Activated T-cell treated with anti-CD3 and anti-CD28 coated beads, Interleukin-2, amount 50 U/mL, for 1 hour (primary cell): ENCODE data around the gene SLC66A3.
"Not testable (repeated sequence)": the region's sequence is repeated elsewhere in the genome, so short reads cannot be mapped to it uniquely, and the experiment has no call there.

ENCODE experiments used
- DNase-seq: peaks from one replicate; pipeline ENCODE4 v3.0.0-alpha.2; 2020

SLC66A3 gene

DNA sequence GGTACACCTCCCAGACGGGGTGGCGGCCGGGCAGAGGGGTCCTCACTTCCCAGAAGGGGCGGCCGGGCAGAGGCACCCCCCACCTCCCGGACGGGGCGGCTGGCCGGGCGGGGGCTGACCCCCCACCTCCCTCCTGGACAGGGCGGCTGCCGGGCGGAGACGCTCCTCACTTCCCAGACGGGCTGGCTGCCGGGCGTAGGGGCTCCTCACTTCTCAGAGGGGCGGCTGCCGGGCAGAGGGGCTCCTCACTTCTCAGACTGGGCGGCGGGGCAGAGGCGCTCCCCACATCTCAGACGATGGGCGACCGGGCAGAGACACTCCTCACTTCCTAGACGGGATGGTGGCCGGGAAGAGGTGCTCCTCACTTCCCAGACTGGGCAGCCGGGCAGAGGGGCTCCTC, 9.8 kb downstream of the SLC66A3 start:
- DNase-seq = not testable (repeated sequence)

DNA sequence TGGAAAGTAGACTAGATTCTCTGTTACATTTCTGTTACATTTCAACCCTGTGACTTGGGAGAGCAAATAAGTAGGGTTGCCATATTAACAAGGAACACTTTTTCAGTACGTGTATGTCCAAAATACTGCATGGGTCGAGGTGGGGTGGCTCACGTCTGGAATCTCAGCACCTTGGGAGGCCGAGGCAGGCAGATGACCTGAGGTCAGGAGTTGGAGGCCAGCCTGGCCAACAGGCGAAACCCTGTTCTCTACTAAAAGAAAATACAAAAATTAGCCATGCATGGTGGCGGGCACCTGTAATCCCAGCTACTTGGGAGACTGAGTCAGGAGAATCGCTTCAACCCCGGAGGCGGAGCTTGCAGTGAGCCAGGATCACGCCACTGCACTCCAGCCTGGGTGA, 11.2 kb downstream of the SLC66A3 start:
- DNase-seq = no peak

GRCh38 chr2:11168488-11168887, 13.2 kb downstream of the SLC66A3 start:
- DNase-seq = no peak

DNA sequence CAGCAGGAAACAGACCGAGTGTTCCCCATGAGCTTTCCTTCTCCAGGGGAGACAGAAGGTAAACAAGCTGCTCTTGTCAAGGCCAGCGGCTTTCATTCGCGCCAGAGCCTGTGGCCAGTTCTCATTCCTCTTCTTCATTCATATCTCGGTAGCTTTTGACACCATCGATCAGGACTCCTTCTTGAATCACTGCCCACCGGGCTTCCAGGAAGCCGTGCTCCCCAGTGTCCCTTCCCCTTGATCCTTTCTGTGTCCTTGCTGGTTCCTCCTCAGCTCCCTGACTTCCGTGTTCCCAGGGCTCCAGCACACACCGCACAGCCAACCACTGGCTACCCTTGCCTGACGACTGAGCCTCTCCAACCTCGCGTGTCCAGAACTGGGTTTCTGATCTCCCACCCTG, 14.1 kb downstream of the SLC66A3 start:
- no peak for DNase-seq

DNA sequence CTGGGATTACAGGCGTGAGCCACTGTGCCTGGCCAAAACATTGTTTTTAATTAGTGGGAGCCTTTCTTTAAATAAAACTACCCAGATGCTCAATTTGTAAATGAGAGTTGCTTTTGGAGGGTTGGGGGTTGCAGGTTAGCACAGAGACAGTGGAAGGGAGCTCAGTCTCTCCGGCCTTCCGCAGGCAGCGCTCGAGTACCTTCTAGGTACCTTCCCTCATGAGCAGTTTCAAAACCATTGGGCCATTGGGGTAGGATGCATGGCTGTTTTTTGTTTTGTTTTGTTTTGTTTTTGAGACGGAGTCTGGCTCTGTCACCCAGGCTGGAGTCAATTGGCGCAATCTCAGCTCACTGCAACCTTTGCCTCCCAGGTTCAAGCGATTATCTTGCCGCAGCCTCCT, 19.0 kb downstream of the SLC66A3 start:
- DNase-seq = no peak

DNA sequence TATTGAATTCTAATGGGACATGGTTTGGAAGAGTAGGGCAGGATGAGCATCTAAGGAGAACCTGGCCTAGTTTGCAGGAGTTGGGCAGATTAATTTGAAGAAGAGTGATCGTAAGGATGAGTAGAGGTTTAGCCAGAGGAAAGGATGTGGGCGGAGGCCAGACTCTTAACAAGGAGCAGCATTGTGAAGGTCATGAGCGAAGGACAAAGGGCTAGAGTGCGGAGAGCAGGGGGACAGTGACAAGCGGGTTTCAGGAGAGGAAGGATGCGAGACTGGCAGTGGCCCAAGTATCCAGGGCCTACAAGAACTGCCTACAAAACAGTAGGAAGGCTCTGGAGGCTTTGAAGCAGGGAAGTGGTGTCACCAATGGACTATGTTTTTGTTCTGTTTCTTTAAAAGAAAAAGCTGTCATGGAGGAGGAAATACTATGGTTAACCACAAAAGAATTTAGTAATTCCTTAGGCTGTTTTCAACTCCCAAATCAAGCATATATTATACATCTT, 20.1 kb downstream of the SLC66A3 start:
- DNase-seq = no peak

- DNase-seq = no peak
Measured at GRCh38 chr2:11177871-11178690, 22.8 kb downstream of the SLC66A3 start.

GRCh38 chr2:11179196-11179595, 23.9 kb downstream of the SLC66A3 start:
- DNase-seq = no peak

DNA sequence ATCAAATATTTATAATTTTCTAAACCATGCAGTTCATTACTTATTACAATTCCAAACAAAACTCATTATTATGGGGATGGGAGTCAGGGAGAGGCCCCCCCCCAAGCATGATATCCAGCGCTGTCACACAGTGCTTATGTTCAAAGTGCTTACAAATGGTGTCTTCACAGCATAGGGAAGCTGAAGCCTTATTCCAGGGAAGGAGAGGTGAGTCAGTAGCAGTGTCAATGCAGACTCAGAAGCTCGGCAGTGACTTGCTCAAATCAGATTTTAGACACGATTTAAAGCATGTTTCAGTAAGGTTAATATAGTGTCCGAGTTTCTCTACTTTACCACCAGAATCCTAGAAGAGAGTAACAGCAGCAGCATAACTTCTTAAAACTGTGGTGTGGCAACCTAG, 24.6 kb downstream of the SLC66A3 start:
- no peak for DNase-seq

GRCh38 chr2:11180653-11181052, 25.4 kb downstream of the SLC66A3 start:
- no peak for DNase-seq

DNA sequence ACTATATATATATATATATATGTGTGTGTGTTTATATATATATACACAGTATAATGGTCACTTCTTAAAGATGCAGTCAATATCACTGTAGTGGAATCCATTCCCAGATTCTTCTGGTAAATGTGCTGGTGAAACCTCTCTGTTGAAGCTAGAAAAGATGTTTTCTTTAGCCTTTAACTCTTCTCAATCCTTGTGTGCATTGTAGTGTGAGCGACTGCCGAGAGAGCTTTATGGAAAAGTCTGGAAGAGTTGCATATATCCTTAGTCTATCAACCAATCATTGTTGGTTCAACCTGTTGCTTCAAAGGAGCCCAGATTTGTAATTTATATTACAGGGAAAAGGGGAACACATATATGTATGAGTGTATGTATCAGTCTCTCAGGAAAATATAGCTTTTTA, 27.7 kb downstream of the SLC66A3 start:
- DNase-seq = no peak

- DNase-seq = no peak
Measured at GRCh38 chr2:11186145-11186544, 30.9 kb downstream of the SLC66A3 start.

- no peak for DNase-seq
Measured at GRCh38 chr2:11187083-11187619, 31.9 kb downstream of the SLC66A3 start.

DNA sequence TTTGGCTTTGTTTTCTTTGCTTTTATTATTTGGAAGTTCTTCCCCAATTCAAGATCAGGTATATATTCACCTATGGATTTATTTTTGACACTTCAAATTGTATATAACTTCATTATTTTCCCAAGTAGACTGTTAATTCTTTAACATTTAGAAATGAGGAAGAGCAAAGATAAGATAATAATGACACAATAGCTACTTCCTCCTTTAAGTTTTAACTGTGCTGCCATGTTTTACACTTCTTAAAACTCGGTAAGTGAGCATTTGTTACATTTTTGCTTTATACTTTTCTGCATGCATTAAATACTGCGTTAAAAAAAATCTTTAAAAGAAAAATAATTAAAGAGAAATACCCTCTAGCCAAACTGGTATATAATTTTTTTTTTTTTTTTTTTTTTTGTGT, 32.5 kb downstream of the SLC66A3 start:
- no peak for DNase-seq

- DNase-seq = no peak
Measured at GRCh38 chr2:11196246-11196645, 41.0 kb downstream of the SLC66A3 start.

DNA sequence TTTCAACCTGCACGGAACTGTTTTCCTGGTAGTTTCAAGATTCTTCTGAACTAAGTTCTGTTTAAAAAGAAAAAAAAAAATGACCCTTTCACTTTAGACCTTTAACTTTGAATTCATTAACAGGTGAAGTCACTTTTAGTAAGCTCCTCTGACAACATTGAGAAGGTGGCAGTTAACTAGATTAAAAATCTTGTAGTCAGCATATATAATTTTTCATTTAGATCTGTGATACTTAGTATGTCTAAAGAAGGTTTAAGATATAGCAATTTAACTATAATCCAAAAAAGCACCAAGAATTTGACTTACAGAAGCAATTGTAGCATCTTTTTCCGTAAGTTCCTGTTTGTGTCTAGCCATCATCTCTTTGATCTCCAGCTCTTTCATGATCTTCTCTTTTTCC, 45.4 kb downstream of the SLC66A3 start:
- DNase-seq = no peak

DNA sequence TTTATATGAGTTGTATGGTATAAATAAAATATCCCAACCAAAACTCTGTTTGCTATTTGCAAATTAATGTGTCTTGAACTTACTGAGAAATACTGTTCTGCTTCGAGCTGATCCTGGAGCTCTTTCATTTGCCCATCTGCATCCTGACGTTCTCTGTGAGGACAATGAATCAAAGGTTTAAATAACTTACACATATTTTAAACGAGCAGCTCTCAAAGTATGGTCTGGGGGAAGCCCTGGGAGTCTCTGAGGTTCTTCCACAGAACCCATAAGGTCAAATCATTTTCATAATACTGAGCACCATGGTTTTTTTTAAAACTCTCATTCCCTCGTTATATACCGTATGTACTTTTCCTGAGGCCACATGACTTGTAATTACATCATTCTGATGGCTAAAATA, 46.7 kb downstream of the SLC66A3 start:
- no peak for DNase-seq

- no peak for DNase-seq
Measured at GRCh38 chr2:11203480-11203879, 48.2 kb downstream of the SLC66A3 start.

- DNase-seq = no peak
Measured at GRCh38 chr2:11208083-11208482, 52.8 kb downstream of the SLC66A3 start.

DNA sequence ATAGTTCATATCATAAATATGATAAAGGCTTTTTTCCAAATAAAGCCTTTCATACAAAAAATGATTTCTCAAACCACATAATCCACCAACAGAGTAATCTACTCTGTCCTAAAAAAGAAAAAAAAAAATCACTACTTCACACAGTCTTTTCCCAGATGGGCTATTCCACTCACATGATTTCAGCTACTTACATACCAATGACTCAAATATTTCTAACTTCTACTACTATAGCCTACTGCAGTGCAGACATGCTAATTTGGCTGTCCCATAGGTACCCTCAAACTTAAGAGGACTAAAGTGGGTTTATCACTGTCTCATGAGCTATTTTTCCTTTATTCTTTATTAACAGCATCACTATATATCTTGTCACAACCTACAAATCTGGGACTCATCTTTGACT, 57.4 kb downstream of the SLC66A3 start:
- no peak for DNase-seq

DNA sequence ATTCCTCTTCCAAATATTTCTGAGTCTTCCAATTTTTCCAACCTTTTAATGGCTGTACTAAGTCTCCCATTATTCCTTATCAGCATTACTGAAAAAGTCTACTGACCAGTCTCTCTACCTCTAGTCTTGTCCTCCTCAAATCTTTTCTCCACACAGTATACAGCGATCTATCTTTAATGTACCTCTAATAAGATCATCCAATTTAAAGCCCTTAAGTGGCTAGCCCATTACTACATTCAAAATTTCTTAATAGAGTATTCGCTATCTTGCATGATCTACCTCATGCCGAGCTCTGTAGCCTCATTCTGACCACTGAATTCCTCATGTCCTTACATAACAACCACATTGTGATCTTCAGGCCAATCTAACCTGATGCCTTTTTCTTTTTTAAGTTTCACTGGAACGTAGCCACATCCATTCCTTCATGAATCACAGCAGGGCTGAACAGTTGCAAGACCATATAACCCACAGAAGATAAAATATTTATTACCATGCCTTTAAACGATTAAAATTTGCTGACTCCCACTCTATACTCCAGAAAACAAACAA, 57.9 kb downstream of the SLC66A3 start:
- no peak for DNase-seq

- no peak for DNase-seq
Measured at GRCh38 chr2:11213975-11214374, 58.7 kb downstream of the SLC66A3 start.

DNA sequence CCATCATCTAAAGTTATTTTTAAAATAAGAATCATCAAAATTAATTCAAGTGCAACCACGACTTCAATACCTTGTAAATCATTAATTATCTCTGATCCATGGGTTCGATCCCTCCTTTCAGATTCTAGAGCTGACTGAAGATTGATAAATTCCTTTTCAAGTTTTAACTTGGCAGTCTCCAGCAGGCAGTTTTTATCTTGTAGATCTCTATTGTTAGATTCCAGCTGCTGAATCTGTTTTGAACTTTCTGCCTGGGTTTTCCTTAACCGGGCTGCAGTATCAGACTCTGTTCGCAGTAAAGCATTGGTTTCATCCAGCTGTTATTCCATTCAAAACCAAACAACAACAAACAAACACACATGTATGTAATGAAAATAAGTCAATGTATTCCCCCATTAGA, 59.5 kb downstream of the SLC66A3 start:
- no peak for DNase-seq

GRCh38 chr2:11215407-11215806, 60.1 kb downstream of the SLC66A3 start:
- no peak for DNase-seq
